Mesenchymal stem cell (in vitro differentiated cells and primary cell): ENCODE measurements around the gene ROCK2.

Source experiments
- DNase-seq: peaks from one replicate; pipeline ENCODE4 v3.0.0-alpha.2; 2013
- H2AFZ ChIP-seq: one replicate; pipeline ENCODE4 v1.6.1; 2013; ENCODE audit warnings: low read depth, mild to moderate bottlenecking, control low read depth, inconsistent platforms, low read length, moderate library complexity
- H2AK5ac ChIP-seq: 2 replicates; pipeline ENCODE4 v1.6.1; 2013; ENCODE audit warnings: low read length, moderate library complexity, mild to moderate bottlenecking, inconsistent platforms; ENCODE audit not compliant: severe bottlenecking
- H2BK120ac ChIP-seq: one replicate; pipeline ENCODE4 v1.6.1; 2013; ENCODE audit warnings: low read depth, mild to moderate bottlenecking, inconsistent platforms, low read length, moderate library complexity
- H2BK12ac ChIP-seq, 2 experiments: one replicate each; pipeline ENCODE4 v1.6.1; 2013; ENCODE audit warnings: inconsistent platforms in 2 of 2, low read length in 2 of 2, mild to moderate bottlenecking in 2 of 2, moderate library complexity in 2 of 2, control low read depth in 1 of 2
- H2BK15ac ChIP-seq: one replicate; pipeline ENCODE4 v1.6.1; 2013; ENCODE audit warnings: mild to moderate bottlenecking, low read depth, inconsistent platforms; ENCODE audit not compliant: poor library complexity, severe bottlenecking
- H2BK5ac ChIP-seq: 2 replicates; pipeline ENCODE4 v1.6.1; 2013; ENCODE audit warnings: low read depth, mild to moderate bottlenecking, low read length, control low read depth, inconsistent platforms; ENCODE audit not compliant: poor library complexity, severe bottlenecking
- H3K14ac ChIP-seq, 2 experiments: one replicate each; pipeline ENCODE4 v1.6.1; 2013; ENCODE audit warnings: inconsistent platforms in 2 of 2, low read length in 2 of 2, control low read depth in 1 of 2, mild to moderate bottlenecking in 1 of 2, moderate library complexity in 1 of 2
- H3K18ac ChIP-seq, 2 experiments: one replicate each; pipeline ENCODE4 v1.6.1; 2013; ENCODE audit warnings: inconsistent platforms in 2 of 2, low read length in 2 of 2, control low read depth in 1 of 2, low read depth in 1 of 2, mild to moderate bottlenecking in 1 of 2
- H3K23ac ChIP-seq, 2 experiments: one replicate each; pipeline ENCODE4 v1.6.1; 2013; ENCODE audit warnings: inconsistent platforms in 2 of 2, low read length in 2 of 2, mild to moderate bottlenecking in 2 of 2, moderate library complexity in 2 of 2, control low read depth in 1 of 2
- H3K27ac ChIP-seq: 2 replicates; pipeline ENCODE4 v1.5.1; 2013; ENCODE audit warnings: mild to moderate bottlenecking, moderate library complexity, low read length, control low read depth, inconsistent platforms; ENCODE audit not compliant: poor library complexity, severe bottlenecking
- H3K27me3 ChIP-seq, 2 experiments: 2 replicates each; pipeline versions ENCODE4 v1.6.1 to v1.7.0; 2013; ENCODE audit warnings: low read length in 2 of 2, mild to moderate bottlenecking in 2 of 2, moderate library complexity in 2 of 2, control low read depth in 1 of 2, inconsistent platforms in 1 of 2; ENCODE audit not compliant: control insufficient read depth in 1 of 2, insufficient read depth in 1 of 2
- H3K36me3 ChIP-seq, 2 experiments: 2 replicates each; pipeline versions ENCODE4 v1.6.1 to v1.7.0; 2013; ENCODE audit warnings: low read length in 2 of 2, control low read depth in 1 of 2, inconsistent platforms in 1 of 2, low read depth in 1 of 2, mild to moderate bottlenecking in 1 of 2; ENCODE audit not compliant: insufficient read depth in 2 of 2, control insufficient read depth in 1 of 2
- H3K4ac ChIP-seq, 2 experiments: one replicate each; pipeline ENCODE4 v1.6.1; 2013; ENCODE audit warnings: inconsistent platforms in 2 of 2, low read length in 2 of 2, mild to moderate bottlenecking in 2 of 2, moderate library complexity in 2 of 2, control low read depth in 1 of 2, low read depth in 1 of 2
- H3K4me1 ChIP-seq: 2 replicates; pipeline ENCODE4 v1.6.1; 2013; ENCODE audit warnings: low read depth, low read length, control low read depth; ENCODE audit not compliant: control insufficient read depth, insufficient read depth
- H3K4me2 ChIP-seq: 2 replicates; pipeline ENCODE4 v1.6.1; 2013; ENCODE audit warnings: low read length, mild to moderate bottlenecking, inconsistent platforms; ENCODE audit not compliant: poor library complexity, severe bottlenecking
- H3K4me3 ChIP-seq, 2 experiments: 2 replicates each; pipeline versions ENCODE4 v1.5.1 to v1.7.0; 2013; ENCODE audit warnings: low read length in 2 of 2, mild to moderate bottlenecking in 2 of 2, control low read depth in 1 of 2, low read depth in 1 of 2; ENCODE audit not compliant: insufficient read depth in 1 of 2
- H3K79me1 ChIP-seq: replicated peaks from 2 replicates; pipeline ENCODE4 v1.6.1; 2013; ENCODE audit warnings: mild to moderate bottlenecking, control low read depth, low read length, inconsistent platforms; ENCODE audit not compliant: poor library complexity, severe bottlenecking
- H3K9ac ChIP-seq: 2 replicates; pipeline ENCODE4 v1.7.0; 2013; ENCODE audit warnings: mild to moderate bottlenecking, low read length, moderate library complexity
- H3K9me3 ChIP-seq: 2 replicates; pipeline ENCODE4 v1.7.0; 2013; ENCODE audit warnings: mild to moderate bottlenecking, low read length; ENCODE audit not compliant: control insufficient read depth
- H4K8ac ChIP-seq: one replicate; pipeline ENCODE4 v1.6.1; 2013; ENCODE audit warnings: inconsistent platforms, mild to moderate bottlenecking, low read length, moderate library complexity
- H4K91ac ChIP-seq: one replicate; pipeline ENCODE4 v1.6.1; 2013; ENCODE audit warnings: mild to moderate bottlenecking, low read length, inconsistent platforms
- WGBS: methylation state at CpG from one replicate; pipeline ENCODE4 v1.1.7; 2013; ENCODE audit warnings: mixed read lengths; 5-methylcytosine and 5-hydroxymethylcytosine counted together

Gene ROCK2

DNA sequence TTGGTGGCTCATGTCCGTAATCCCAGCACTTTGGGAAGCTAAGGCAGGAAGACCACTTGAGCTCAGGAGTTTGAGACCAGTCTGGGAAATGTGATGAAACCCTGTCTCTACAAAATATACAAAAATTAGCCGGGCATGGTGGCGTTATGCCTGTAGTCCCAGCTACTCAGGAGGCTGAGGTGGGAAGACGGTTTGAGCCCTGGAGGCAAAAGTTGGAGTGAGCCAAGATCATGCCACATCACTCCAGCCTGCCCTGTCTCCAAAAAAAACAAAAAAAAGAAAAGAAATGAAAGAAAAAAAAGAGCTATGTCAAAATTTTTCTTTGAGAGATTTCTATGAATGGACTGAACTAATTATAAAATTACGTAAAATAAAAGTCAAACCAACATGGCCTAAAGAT is 34.7 kb downstream of the ROCK2 start:
- H3K36me3 ChIP-seq, result no peaks in the 10 kb centered on the region
- H3K23ac ChIP-seq, result no peak overlapping the region
- no peak overlapping the region for H3K4me2 ChIP-seq
- H3K27me3 ChIP-seq, result no peaks in the 10 kb centered on the region
- H3K9me3 ChIP-seq, result no peaks in the 10 kb centered on the region
- 79% methylated on average over 4 of the region's 5 CpGs for whole genome bisulfite sequencing
- H3K9ac ChIP-seq, result no peak overlapping the region
- H3K4me3 ChIP-seq, result no peak overlapping the region
- no peak overlapping the region for H3K14ac ChIP-seq
- H2AK5ac ChIP-seq, result no peak overlapping the region
- DNase-seq, result no peak
- H4K91ac ChIP-seq, result no peak overlapping the region
- H3K27ac ChIP-seq, result no peak overlapping the region
- peaks cover 1% of the 10 kb centered on the region for H3K79me1 ChIP-seq
- H3K4me1 ChIP-seq, result no peaks in the 10 kb centered on the region
- H2AFZ ChIP-seq, result no peak overlapping the region
- no peak overlapping the region for H2BK120ac ChIP-seq
- H3K4ac ChIP-seq, result no peak overlapping the region
- H4K8ac ChIP-seq, result no peak overlapping the region
- H2BK12ac ChIP-seq, result no peak overlapping the region
- H2BK15ac ChIP-seq, result no peak overlapping the region
- no peak overlapping the region for H2BK5ac ChIP-seq
- H3K18ac ChIP-seq, result no peak overlapping the region

DNA sequence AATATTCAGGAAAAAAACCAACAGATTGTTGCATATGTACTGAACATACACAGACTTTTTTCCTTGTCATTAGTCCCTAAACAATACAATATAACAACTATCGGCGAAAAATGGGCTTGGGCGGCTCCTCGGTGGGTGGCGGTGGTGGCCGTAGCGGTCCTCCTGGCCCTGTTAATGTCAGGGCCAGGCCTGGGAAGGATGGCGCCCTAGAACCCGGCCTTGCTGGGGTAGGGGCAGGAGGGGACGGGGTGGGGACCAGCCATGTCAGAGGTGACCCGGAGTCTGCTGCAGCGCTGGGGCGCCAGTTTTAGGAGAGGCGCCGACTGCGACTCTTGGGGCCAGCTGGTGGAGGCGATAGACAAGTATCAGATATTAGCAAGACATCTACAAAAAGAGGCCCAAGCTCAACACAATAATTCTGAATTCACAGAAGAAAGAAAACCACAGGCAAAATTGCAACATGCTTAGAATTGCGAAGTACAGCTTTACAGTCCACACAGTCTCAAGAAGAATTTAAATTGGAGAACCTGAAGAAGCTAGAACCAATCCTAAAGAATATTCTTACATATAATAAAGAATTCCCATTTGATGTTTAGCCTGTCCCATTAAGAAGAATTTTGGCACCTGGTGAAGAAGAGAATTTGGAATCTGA is 36.5 kb downstream of the ROCK2 start:
- WGBS, result 99% methylated on average over 14 of the region's 18 CpGs

DNA sequence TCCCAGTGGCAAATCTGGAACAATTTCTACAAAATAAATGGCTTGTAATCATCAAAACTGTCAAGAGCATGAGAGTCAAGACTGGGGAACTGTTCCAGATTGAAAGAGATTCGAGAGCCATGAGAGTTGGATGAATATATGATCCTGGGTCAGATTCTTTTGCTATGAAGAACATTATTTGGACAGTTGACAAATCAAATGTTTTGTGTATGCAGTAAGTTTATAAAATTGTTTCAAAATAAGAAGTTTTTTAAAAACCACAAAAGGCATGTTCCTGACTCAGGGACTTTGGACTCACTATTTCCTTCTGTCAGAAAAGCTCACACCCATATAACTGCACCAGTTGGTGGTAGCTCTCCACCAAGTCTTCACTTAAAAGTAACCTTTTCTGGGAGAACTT is 38.5 kb downstream of the ROCK2 start:
- H3K4me1 ChIP-seq, result no peaks in the 10 kb centered on the region
- H2BK12ac ChIP-seq, result no peak overlapping the region
- no peaks in the 10 kb centered on the region for H3K36me3 ChIP-seq
- H3K27me3 ChIP-seq, result no peaks in the 10 kb centered on the region
- 82% methylated on average over 1 of the region's 1 CpG for WGBS
- no peak overlapping the region for H3K23ac ChIP-seq
- H3K4me3 ChIP-seq, result peak overlapping the region in 1 of 2 experiments; percentile 31
- H2BK120ac ChIP-seq, result no peak overlapping the region
- H3K9me3 ChIP-seq, result no peaks in the 10 kb centered on the region
- no peak overlapping the region for H2BK15ac ChIP-seq
- no peak overlapping the region for H2BK5ac ChIP-seq
- H3K4me2 ChIP-seq, result no peak overlapping the region
- H3K18ac ChIP-seq, result no peak overlapping the region
- no peak overlapping the region for H2AFZ ChIP-seq
- H3K79me1 ChIP-seq, result peaks cover 9% of the 10 kb centered on the region
- H3K4ac ChIP-seq, result no peak overlapping the region
- peak overlapping the region; percentile 78 for H3K9ac ChIP-seq
- H4K8ac ChIP-seq, result no peak overlapping the region
- DNase-seq, result peak; percentile 63
- no peak overlapping the region for H2AK5ac ChIP-seq
- no peak overlapping the region for H3K14ac ChIP-seq
- no peak overlapping the region for H3K27ac ChIP-seq
- H4K91ac ChIP-seq, result no peak overlapping the region

More for the DNA sequence above, 36.5 kb downstream of the ROCK2 start:
- Histone ChIP-seq H2AK5ac (no peak overlapping the region), H3K4me2 (no peak overlapping the region), H2BK5ac (no peak overlapping the region), H2BK15ac (no peak overlapping the region), H3K4ac (no peak overlapping the region), H3K79me1 (peaks cover 5% of the 10 kb centered on the region), H3K9ac (no peak overlapping the region), H3K18ac (peak overlapping the region in 1 of 2 experiments; percentile 24), H2AFZ (no peak overlapping the region), H3K9me3 (no peaks in the 10 kb centered on the region), H3K4me3 (no peak overlapping the region), H3K4me1 (no peaks in the 10 kb centered on the region), H3K14ac (no peak overlapping the region), H2BK12ac (no peak overlapping the region), H4K91ac (no peak overlapping the region), H3K23ac (no peak overlapping the region), H3K27me3 (no peaks in the 10 kb centered on the region), H4K8ac (no peak overlapping the region), H3K36me3 (no peaks in the 10 kb centered on the region), H3K27ac (no peak overlapping the region), H2BK120ac (no peak overlapping the region)
- DNase-seq, result no peak

DNA sequence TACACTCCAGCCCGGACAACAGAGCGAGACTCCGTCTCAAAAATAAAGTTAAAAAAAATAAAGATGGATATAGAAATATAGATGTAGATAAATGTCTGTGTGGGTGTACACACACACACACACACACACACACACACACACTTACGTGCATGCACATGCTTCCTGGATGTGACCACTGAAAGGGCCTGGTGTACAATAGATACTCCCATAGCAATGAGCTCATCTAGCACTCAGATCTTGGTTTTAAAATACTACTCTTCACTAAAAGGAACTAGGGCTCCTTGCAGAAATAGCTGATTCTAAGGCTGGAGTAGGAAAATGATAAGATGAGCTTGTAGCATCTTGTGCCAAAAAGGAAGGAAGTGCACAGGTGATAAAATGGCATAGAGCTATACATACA is 39.1 kb downstream of the ROCK2 start:
- no peak overlapping the region for H2BK15ac ChIP-seq
- no peak for DNase-seq

More for the DNA sequence above, 39.1 kb downstream of the ROCK2 start:
- Histone ChIP-seq H3K79me1 (peaks cover 9% of the 10 kb centered on the region), H3K18ac (no peak overlapping the region), H3K27ac (no peak overlapping the region), H4K91ac (no peak overlapping the region), H3K14ac (no peak overlapping the region), H2AFZ (no peak overlapping the region), H3K9ac (peak overlapping the region; percentile 36), H3K36me3 (no peaks in the 10 kb centered on the region), H3K4me2 (no peak overlapping the region), H3K9me3 (no peaks in the 10 kb centered on the region), H2BK12ac (no peak overlapping the region), H3K4me1 (no peaks in the 10 kb centered on the region), H4K8ac (no peak overlapping the region), H3K4me3 (no peak overlapping the region), H2BK5ac (no peak overlapping the region), H3K27me3 (no peaks in the 10 kb centered on the region), H2BK120ac (no peak overlapping the region), H3K4ac (no peak overlapping the region), H2AK5ac (no peak overlapping the region), H3K23ac (no peak overlapping the region)
- no CpG with 5 or more reads among the region's 4 CpGs for WGBS
